Raji (cell line): ENCODE measurements around the gene KIF22.

Source experiments
- POLR2A ChIP-seq: IDR thresholded peaks from 2 replicates; pipeline ENCODE4 v1.6.1; 2011; ENCODE audit warnings: low read depth, low read length, control low read depth; ENCODE audit not compliant: insufficient read depth

The KIF22 gene

DNA sequence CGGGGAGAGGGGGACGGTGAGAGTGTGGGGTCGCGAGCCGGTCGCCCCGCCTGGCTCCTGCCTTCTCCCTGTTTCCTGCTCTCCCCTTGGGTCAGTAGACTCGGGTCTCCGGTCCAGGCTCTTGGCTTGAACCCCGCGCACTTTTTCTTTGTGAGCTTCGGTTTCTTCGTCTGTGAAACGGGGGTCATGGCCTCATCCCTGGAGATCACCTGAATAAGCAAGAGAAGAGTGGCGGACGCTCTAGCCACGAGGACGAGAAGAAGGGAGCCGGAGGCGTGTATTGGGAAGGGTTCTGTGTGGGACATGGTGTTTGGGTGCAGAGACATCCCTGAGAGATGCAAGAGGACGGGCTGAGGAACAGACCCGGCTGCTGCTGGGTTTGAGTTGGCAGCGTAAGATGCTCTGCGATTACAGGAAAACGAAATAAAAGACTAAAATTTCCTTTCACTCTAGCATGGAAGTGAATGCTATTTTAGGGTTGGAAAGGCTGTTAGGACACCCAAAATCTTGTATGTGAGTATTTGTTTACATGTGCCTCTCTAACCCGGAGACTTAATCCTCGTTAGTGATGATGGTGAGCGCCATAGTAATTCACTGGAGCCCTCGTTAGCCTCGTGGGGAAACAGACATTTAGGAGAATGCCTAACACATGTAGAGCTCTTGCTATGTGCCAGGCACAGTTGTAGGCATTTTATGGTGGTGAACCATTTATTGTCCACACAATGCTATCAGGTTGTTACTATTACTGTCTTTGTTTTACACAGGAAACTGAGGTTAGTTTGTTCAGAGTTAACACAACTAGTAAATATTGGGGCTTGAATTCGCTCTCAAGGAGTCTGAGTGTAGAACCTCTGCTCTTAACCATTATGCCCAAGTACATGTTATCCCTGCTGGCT, 646 bp downstream of the KIF22 start:
- no peak for TF ChIP-seq POLR2A

DNA sequence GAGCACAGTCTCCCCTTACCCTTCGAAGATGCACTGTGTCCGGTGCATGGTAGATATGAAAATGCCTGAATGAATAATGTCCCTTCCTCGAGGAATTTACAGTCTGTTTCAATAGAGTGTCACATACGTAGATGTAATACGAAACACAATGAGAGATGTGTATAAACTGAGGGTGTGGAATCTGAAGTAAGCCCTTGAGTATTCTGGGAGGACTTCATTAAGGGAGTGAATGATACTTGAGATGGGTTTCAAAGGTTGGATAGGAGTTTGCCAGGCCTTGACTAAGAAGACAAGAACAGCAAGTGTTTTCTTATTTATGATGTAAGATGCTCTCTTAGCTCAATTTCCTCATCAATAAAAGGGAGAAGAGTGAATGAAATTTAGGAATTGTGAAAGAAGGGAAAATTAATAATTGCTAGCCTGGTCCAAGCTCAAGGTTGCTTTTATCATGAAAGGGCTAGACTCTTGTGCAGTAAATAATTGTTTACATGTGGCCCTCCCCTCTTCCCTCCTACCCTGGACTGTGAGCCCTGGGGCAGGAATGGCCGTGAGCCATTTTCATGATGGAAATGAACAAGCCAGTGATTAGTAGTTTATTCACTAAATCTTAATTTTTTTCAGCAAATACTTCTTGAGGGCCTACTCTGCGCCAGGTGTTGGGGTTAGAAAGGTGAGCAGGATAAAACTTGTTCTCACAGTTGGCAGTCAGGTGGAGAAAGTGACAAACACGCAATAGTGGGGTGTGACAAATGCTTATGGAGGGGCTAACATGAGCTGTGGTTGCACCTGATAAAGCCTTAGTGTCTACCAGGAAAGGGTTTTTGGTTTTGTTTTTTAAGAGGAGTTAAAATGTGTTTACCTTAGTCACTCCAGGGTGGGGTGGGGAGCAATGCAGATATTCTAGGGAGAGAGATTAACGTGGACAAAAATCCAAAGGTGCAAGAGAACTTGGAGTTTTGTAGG, 1.6 kb downstream of the KIF22 start:
- no peak for TF ChIP-seq POLR2A

DNA sequence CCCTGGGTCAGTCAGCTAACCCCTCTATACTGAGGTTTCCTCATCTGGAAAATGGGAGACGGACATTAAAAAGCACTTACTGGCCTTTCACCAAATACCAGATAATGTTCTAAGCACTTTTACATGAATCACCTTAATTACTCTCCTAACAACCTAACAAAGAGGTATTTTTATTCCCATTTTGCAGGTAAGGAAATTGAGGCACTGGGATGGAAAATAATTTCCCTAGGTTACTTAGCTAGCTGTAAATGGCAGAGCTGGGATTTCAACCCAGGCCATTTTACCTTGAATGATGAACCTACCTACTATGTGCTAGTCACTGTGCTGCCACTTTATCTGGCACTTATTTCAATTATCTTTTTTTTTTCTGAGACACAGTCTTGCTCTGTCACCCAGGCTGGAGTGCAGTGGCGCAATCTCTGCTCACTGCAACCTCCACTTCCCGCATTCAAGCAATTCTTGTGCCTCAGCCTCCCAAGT, 3.7 kb downstream of the KIF22 start:
- no peak for TF ChIP-seq POLR2A

DNA sequence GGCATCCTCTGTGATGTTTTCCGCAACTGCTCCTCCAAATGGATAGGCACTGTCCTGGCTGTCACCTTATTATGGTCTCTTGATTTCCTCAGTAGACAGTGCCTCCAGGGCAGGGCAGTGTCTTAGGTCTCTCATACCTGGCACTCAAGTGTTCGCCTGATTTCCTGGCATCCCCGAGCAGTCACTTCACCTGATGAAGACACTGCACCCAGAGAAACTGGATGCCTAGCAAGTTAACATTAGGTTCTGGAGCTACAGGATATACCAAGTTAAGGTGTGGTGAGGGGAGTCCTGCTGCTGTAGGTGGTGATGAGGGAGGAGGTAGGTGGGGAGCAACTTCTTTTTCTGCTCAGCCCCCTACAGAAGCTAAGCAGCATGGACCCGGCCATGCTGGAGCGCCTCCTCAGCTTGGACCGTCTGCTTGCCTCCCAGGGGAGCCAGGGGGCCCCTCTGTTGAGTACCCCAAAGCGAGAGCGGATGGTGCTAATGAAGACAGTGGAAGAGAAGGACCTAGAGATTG, 11.9 kb downstream of the KIF22 start:
- no peak for TF ChIP-seq POLR2A

DNA sequence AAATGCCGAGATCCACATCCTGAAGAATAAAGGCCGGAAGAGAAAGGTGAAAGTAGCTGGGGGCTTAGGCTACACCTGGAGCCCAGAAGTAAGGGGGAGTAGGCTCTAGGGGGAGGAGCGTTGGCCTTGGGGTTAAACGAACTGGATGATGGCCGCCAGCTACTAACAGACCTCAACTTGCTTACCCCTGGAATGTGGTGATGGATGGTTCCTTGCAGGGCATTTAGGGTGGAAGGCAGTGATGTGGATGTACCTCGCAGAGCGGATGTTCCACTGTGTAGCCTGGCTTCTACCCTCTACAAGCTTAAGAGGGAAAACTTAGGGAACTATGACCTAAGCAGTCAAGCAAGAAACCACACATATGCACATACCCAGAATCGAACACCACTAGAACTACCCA, 13.5 kb downstream of the KIF22 start:
- no peak for TF ChIP-seq POLR2A

DNA sequence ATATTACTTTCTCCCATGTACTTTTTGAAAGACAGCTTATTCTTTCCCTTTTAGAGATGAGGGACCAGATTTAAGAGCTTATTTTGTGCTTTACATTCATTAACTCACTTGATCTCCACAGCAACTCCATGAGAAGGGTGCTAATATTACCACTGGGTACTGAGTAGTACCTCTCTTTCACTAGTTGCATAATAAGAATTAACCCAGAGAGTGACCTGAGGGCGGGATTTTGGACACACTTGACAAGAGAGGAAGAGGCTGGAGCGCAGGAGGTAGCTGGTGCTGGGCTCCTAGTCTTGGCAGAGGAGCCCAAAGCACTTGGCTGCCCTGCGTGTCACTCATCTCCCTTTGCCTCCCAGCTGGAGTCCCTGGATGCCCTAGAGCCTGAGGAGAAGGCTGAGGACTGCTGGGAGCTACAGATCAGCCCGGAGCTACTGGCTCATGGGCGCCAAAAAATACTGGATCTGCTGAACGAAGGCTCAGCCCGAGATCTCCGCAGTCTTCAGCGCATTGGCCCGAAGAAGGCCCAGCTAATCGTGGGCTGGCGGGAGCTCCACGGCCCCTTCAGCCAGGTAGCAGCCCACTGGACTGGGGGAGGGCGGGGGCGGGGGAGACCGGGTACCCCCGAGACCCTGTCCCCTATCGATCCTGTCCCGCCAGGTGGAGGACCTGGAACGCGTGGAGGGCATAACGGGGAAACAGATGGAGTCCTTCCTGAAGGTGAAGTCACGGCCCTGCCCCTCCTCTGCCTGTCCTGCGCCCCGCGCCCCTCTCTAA, 14.1 kb downstream of the KIF22 start:
- 0 out of 2 replicates have a peak, but pooled peaks have one; percentile 4 for TF ChIP-seq POLR2A

DNA sequence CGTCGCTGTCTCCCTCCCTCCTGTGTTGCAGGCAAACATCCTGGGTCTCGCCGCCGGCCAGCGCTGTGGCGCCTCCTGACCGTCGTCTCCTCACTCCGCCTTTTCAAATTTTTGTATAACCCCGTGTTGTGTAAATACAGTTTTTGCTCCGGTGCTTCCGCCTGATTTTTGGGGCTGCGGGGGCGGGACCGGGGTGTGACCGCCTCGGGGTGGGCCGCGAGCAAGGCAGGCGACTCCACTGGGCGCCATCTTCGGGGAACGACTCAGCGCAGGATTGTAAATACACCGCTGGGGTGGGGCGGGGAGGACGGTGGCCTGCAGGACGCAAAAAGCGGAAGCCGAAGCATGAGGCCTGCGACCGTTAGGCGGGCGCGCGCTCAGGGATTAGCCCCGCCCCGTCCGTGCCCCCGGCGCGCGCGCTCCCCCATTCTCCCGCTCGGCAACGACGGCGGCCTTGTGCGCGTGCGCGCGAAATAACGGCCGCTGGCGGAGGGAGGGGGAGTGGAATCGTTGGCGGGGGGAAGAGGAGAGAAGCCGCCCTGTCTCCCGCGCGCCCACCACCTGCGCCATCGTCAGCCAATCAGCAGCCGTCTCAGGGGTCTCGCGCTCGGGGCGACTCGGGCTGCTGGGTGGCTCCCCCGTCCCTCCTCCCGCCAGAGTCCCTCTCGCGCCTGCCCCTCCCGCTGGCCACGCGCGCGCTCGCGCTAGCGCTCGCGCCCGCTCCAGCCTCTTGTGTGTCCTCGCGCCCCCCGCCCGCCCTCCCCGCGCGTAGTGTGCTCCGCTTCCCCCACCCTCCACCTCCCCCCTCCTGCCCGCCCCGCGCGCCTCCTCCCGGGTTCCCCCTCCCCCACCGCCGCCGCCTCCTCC, 14.9 kb downstream of the KIF22 start:
- TF ChIP-seq POLR2A = peak; percentile 80

DNA sequence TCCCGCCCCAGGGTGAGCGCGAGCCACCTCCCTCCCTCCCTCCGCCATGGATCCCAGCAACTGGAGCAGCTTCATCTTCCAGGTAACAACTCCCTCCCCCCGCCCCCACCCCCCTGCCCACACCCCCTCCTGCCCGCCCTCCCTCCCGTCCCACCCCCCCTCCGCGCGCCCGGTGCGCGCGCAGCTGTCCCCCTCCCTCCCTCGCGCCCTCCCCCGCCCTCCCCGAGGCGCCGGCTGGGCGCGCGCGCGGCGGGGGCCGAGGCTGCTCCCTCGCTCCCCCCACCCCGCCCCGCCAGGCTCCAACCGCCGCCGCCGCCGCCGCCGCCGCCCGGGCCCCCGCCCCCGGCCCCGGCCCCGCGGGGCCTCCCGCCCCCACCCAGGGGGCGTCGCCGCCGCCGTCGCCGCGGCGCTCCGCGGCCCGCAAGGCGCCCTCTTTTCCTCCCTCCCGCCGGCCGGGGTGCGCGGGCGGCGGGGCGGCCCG, 15.6 kb downstream of the KIF22 start, which contains the start of gene MAZ:
Gene MAZ, plus strand, starts transcription at position 431 of the 481 bp plus-strand sequence. CDS start 173 bp downstream, outside the sequence.
- no peak for TF ChIP-seq POLR2A

DNA sequence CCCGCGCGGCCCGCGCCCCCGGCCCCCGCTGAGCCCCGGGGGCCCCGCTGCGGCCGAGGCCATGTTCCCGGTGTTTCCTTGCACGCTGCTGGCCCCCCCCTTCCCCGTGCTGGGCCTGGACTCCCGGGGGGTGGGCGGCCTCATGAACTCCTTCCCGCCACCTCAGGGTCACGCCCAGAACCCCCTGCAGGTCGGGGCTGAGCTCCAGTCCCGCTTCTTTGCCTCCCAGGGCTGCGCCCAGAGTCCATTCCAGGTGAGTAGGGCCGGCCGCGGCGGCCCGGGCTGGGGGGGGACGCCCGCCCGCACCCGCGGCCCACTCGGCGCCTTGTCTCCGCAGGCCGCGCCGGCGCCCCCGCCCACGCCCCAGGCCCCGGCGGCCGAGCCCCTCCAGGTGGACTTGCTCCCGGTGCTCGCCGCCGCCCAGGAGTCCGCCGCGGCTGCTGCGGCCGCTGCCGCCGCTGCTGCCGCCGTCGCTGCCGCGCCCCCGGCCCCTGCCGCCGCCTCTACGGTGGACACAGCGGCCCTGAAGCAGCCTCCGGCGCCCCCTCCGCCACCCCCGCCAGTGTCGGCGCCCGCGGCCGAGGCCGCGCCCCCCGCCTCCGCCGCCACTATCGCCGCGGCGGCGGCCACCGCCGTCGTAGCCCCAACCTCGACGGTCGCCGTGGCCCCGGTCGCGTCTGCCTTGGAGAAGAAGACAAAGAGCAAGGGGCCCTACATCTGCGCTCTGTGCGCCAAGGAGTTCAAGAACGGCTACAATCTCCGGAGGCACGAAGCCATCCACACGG, 16.3 kb downstream of the KIF22 start:
- TF ChIP-seq POLR2A = peak; percentile 58; the same call in 1 of the 2 replicates

DNA sequence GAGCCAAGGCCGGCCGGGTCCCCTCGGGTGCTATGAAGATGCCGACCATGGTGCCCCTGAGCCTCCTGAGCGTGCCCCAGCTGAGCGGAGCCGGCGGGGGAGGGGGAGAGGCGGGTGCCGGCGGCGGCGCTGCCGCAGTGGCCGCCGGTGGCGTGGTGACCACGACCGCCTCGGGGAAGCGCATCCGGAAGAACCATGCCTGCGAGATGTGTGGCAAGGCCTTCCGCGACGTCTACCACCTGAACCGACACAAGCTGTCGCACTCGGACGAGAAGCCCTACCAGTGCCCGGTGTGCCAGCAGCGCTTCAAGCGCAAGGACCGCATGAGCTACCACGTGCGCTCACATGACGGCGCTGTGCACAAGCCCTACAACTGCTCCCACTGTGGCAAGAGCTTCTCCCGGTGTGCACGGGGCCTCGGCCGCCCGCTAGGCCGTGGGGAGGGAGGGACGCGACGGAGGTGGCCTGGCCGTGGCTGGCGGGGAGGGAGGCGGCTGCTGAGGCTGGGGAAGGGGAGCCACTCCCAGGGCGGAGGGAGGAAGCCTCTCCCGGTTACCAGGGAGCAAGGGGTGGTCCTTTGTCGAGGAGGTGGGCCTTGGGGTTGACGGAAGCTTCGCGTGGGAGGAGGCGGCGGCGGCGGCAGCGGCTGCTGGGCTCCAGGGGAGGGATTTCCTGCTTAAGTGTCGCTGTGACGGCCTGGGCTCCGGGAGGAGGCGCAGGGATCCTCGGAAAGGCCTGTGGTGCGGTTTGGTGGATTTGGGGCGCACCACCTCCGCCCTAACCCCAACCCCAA, 17.1 kb downstream of the KIF22 start:
- peak; percentile 78 for TF ChIP-seq POLR2A

DNA sequence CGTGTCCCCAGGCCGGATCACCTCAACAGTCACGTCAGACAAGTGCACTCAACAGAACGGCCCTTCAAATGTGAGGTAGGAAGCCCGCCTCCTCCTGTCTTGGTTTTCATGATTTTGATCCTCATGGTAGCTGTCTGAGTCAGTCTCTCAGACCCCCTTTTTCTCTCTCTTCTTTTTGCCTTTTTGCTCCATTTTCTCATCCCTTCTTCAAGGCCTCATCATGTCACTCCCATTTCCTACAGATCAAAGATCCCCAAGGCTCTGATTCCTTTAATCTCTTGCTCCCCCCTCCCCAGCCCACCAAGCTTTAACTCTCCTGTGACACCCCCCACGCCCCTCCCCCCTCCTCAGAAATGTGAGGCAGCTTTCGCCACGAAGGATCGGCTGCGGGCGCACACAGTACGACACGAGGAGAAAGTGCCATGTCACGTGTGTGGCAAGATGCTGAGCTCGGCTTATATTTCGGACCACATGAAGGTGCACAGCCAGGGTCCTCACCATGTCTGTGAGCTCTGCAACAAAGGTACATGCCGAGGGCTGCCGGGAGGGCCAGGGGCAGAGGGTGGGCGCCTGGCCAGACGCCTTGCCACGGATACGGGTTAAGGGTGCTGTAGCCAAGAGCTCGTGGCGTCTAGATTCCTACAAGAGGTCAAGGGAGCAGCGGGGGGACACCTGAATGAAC, 17.8 kb downstream of the KIF22 start:
- no peak for TF ChIP-seq POLR2A
